HG03064 (cell line): ENCODE results near the gene SIRT1.
"Not testable (repeated sequence)": the region's sequence is repeated elsewhere in the genome, so short reads cannot be mapped to it uniquely, and the experiment has no call there.

Source experiments
- ATAC-seq: cut with Tn5 transposase; IDR thresholded peaks from one replicate; pipeline ENCODE4 v1.9.1; 2021; ENCODE audit warnings: low read depth; ENCODE audit not compliant: unreplicated experiment

The SIRT1 gene

DNA sequence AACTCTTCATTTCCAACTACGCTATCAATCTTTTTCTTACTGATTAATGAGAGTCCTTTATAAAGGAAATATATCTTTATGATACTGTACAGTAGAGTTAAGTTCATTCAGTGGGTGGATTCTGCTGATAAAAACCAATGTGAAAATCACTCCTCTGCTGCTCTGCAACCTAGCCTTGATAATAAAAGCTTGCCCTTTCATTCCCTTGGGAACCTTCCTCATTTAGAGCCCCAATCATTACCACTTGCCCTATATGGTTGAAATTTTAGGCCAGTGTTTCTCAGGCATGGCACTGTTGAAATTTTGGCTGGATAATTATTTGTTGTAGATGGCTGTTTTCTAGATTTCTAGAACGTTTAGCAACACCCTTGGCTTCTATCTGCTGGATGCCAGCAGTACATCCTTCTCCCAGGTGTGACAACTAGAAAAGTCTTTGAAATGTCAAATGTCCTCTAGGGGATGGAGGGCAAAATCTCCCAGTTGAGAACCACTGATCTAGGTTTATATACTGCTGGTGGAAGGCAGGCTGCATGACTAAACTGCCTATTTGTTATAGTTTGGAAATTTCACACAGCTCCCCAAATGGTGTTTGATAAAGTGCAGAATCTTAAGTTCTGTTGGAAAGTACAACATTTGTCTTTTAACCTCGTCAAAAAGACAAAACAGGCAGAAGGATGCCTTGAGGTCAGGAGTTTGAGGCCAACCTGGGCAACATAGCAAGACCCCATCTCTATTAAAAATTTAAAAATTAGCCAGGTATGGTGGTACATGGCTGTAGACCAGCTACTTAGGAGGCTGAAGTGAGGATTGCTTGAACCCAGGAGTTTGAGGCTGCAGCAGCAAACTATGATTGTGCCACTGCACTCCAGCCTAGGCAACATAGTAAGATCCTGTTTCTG is 8.9 kb upstream of the SIRT1 start:
- no peak for ATAC-seq

DNA sequence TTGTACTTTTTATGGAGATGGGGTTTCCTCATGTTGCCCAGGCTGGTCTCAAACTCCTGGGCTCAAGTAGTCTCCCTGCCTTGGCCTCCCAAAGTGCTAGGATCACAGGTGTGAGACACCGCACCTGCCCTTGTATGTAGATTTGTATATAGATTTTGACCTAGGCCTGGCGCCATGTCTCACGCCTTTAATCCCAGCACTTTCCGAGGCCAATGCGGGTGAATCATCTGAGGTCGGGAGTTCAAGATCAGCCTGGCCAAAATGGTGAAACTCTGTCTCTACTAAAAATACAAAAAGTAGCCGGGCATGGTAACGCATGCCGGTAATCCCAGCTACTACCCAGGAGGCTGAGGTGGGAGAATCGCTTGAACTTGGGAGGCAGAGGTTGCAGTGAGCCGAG is 7.0 kb upstream of the SIRT1 start:
- ATAC-seq = not testable (repeated sequence)

GRCh38 chr10:67878133-67878532 is 6.3 kb upstream of the SIRT1 start:
- no peak for ATAC-seq

DNA sequence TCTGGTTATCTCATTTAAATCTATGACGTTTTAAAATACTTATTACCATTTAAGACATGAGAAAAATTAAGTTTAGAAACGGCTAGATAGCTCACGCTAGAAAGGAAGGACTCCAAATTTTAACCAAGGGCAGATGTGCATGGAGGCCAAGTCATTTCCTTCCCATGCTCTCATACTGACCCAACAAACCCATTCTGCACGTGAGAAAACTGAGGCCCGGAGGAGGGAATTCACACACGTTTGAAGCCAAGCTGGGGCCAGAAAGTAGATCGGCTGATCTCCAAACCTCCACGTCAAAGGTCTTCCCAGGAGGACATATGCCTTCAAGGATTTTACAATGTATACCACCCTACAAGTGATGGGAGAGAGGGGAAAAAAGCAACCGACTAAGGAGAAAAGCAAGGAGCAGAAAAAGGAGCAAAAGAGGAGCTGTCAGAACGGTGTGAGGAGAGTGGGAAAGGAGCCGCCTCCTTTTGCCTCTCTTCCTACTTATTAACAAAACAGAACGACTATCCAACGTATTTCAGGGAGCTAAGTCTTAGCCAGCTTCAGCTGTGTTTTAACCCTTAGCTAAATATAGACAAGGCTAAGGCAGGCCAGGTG is 645 bp upstream of the SIRT1 start:
- peak; percentile 0 for ATAC-seq

- ATAC-seq = peak; percentile 59
These were observed 600 bp downstream of the SIRT1 start for GRCh38 chr10:67884842-67885670.

GRCh38 chr10:67893637-67894036 is 9.2 kb downstream of the SIRT1 start:
- ATAC-seq = no peak

DNA sequence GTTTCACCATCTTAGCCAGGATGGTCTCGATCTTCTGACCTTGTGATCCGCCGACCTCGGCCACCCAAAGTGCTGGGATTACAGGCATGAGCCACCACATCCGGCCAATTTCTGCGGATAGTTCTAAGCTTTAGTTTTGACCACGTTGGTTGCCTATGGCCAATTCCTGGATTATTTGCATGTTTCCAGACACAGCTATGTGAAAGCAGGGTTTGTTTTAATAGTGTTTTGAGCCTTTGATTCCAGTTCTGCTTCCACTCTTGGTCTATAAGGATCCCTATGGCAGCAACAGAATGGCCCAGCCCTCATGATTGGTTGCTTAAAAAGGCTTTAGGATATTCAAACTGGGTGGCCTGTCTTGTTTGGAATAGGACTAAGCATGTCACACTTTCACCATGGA is 19.1 kb downstream of the SIRT1 start:
- no peak for ATAC-seq

DNA sequence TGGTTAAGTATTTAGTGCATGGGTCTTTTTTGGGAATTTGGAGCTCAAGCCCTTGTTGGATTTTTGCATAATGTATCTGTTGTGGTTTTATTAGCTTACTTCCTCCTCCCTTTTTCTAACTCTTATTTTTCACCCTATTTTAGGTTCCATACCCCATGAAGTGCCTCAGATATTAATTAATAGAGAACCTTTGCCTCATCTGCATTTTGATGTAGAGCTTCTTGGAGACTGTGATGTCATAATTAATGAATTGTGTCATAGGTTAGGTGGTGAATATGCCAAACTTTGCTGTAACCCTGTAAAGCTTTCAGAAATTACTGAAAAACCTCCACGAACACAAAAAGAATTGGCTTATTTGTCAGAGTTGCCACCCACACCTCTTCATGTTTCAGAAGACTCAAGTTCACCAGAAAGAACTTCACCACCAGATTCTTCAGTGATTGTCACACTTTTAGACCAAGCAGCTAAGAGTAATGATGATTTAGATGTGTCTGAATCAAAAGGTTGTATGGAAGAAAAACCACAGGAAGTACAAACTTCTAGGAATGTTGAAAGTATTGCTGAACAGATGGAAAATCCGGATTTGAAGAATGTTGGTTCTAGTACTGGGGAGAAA is 28.0 kb downstream of the SIRT1 start:
- ATAC-seq = no peak

DNA sequence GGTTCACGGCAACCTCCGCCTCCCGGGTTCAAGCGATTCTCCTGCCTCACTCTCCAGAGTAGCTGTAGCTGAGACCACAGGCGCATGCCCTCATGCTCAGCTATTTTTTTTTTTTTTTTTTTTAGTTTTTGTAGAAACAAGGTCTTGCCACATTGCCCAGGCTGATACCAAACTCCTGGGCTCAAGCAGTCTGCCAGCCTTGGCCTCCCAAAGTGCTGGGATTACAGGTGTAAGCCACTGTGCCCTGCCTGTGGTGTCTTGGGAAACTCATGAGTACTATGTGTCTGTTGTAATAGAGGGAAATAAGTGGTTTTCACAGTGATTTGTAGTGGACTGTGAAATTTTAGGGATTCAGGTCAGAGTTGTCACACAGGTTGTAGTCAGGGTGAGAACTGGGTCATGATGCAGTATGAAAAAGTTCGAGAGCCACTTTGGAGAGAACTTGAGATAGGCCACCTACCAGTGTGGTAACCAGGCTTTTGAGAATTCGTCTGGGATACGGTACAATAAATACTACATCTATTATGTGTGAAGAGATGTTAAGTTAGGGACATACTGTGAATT is 30.4 kb downstream of the SIRT1 start:
- no peak for ATAC-seq

DNA sequence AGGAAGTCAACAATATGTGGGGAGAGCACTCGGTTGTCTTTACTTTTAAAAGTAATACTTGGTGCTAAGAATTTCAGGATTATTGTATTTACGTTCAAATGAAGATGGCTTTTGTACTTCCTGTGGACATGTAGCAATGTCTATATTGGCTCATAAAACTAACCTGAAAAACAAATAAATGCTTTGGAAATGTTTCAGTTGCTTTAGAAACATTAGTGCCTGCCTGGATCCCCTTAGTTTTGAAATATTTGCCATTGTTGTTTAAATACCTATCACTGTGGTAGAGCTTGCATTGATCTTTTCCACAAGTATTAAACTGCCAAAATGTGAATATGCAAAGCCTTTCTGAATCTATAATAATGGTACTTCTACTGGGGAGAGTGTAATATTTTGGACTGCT is 32.7 kb downstream of the SIRT1 start:
- ATAC-seq = no peak

- no peak for ATAC-seq
These were observed 33.2 kb downstream of the SIRT1 start for GRCh38 chr10:67917679-67918078.

- ATAC-seq = no peak
These were observed 36.6 kb downstream of the SIRT1 start for GRCh38 chr10:67921065-67921464.

DNA sequence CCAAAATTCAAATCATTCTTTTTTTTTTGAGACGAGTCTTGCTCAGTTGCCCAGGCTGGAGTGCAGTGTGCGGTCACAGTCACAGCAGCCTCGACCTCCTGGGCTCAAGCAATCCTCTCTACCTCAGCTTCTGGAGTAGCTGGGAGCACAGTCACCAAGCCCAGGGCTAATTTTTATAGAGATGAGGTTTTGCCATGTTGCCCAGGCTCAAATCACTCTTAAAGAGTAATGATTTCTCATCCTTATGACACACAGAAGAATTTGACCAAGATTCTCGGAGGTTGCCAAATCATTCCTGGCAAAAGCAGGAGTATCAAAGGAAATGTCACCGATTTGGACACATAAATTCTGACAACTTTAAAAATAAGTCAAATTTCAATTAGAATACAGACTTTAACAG is 39.1 kb downstream of the SIRT1 start:
- ATAC-seq = no peak

GRCh38 chr10:67924136-67924535 is 39.7 kb downstream of the SIRT1 start:
- no peak for ATAC-seq

DNA sequence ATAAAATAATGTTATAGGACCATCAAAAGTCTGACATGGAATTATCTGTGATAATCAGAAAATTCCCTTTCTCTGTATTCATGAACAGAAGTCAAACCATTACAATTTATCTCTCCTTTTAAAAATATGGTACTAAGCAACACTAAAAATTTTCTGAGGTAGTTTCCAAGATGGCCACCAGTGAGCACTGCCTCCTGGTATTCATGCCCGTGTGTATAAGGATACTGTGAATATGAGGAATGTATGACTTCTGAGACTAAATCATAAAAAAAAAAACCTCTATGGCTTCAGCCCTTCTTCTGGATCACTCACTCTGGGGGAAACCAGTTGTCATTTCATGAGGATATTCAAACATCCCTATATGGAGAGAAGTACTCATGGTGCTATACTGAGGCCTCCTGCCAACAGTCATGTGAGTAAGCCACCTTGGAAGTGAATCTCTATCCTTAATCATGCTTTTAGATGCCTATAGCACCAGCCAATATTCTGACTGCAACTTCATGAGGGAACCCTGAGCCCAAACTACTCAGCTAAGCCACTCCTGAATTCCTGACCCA is 41.1 kb downstream of the SIRT1 start:
- ATAC-seq = no peak

DNA sequence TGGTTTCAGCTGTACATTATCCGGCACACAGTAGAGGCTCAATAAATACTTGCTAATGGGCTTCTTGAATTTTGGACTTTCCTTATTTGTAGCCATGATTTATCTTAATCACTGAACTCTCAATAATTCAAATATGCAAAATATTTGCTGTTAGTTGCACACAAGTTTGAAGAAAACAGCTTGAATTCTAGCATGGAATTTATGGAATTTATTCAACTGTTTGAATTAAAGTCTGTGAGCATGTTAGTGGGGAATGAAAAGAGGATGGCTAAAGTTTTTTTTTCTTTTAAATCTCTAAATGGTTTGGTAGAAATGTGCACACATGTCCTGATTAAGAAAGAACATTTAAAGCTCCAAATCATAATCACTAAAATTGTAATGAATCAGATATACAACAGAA is 42.5 kb downstream of the SIRT1 start:
- ATAC-seq = no peak

- ATAC-seq = no peak
These were observed 48.7 kb downstream of the SIRT1 start for GRCh38 chr10:67933199-67933598.

DNA sequence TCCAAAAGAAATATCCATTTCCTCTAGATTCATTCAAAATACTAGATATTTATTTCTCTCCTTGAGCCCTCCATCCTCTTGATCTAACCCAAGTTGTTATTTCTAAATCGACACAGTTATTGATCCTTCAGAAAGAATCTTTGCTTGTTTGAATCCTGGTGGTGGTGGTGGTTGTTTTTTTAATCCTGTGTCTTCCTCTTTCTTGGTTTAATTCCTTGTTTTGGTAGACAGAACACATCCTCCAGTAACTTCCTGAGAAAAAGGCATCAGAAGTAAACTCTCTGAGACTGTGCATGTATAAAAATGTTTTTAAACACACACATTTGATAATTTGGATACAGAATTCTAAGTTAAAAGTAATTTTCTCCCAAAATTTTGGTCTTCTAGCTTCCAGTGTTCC is 49.9 kb downstream of the SIRT1 start:
- ATAC-seq = no peak

- no peak for ATAC-seq
These were observed 50.8 kb downstream of the SIRT1 start for GRCh38 chr10:67935223-67935622.

GRCh38 chr10:67936416-67936815 is 52.0 kb downstream of the SIRT1 start:
- ATAC-seq = no peak
